ENCODE data around the gene SRGAP3.

Gene SRGAP3

GRCh38 chr3:8974458-8974857, 275.0 kb downstream of the SRGAP3 start:
- DNase-seq (ENCODE audit: low spot score) (no peak), FAIRE-seq (no peak)

DNA sequence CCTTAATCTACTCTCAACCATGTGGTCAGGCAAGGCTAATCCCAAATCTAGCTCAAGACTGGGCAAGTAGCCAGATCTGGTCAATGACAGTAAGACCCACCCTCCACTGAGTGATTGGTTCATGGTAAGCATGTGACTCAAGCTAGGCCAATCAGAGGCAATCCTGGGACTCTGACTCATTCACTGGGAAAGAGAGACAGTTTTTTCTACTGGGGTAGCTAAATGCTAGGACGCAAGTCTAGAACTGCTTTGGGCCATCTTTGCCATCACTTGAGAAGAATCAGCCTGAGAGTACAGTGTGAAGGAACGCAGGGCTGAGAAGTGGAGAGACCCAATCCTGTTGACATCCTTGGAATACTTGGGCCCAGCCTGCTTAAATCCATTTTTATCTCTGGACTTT, 276.8 kb downstream of the SRGAP3 start:
- no peak for DNase-seq (ENCODE audit: low spot score)
- FAIRE-seq: no peak

DNA sequence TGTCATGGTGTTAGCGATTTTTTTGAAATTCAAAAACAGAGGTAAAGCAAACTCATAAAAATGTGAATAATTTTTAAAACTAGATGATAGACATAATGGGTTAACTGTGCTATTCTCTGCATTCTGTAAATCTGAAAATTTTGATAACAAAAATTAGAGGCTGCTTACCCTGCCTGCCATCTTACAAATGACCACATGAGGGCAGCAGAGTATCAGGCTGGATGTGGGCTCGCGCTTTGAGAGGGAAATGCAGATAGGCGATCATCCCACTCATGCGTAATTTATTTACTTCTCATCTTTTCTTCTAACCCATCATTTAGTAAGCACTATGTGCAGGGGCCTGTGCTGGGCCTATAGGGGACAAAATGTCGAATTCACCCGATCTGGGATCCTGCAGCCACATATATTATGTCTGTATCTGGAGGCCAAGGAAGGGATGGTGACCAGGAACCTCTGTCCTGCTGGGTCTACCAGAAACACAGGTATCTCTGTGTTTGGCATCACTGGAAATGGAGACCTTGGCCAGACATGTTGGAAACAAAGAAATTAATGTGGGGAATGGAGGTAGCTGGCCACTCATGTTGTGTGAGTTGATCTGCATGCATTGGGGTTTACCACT, 278.4 kb downstream of the SRGAP3 start:
- DNase-seq (ENCODE audit: low spot score): peak; percentile 30
- no peak for FAIRE-seq

DNA sequence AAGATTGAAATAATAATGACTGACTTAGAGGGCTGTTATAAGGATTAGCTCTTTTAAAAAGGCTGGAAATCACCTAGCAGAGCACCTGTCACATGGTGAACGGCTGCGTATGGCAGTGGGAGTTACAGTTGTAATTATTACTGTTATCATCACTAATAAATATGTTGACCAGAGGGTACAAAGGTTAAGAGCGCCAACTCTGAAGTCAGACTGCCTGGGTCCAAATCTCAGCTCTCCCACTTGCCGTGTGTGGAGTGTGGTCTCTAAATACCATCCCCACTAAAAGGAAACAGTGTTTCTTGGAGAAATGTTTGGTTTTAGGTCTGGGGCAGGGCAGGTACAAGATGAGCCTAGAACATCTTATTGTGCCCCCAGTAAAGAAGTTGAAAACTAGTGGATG, 280.2 kb downstream of the SRGAP3 start:
- DNase-seq (ENCODE audit: low spot score) (no peak), FAIRE-seq (no peak)

DNA sequence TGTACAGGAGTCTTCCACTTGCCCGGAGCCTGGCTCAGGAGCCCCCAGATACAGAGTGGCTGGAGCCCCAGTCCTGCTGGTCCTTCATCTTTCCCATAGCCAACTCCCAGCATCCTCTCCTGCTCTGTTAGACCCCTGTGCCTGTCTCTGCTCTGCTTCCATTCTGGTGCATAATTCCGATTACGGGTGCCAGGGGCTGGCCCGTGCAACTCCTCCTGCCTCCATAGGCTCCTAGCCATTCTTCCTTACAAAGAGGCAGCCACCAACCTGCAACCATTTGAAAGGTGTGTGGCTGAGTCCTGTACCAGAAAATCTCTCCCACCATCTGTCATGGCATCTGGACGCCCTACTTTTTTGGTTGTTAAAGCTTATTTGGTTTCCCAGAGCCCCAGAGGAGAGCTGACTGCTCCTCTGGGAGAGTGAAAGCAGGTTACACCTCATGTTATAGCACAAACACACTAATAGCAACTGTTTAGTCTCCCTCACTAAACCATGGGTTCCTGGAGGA, 281.0 kb downstream of the SRGAP3 start:
- FAIRE-seq (no peak), DNase-seq (ENCODE audit: low spot score) (no peak)

- no peak for DNase-seq (ENCODE audit: low spot score)
- FAIRE-seq: no peak
Observed at GRCh38 chr3:8967553-8967952, 281.9 kb downstream of the SRGAP3 start.

GRCh38 chr3:8966820-8967348, 282.6 kb downstream of the SRGAP3 start:
- DNase-seq (ENCODE audit: low spot score) (no peak), FAIRE-seq (no peak)

DNA sequence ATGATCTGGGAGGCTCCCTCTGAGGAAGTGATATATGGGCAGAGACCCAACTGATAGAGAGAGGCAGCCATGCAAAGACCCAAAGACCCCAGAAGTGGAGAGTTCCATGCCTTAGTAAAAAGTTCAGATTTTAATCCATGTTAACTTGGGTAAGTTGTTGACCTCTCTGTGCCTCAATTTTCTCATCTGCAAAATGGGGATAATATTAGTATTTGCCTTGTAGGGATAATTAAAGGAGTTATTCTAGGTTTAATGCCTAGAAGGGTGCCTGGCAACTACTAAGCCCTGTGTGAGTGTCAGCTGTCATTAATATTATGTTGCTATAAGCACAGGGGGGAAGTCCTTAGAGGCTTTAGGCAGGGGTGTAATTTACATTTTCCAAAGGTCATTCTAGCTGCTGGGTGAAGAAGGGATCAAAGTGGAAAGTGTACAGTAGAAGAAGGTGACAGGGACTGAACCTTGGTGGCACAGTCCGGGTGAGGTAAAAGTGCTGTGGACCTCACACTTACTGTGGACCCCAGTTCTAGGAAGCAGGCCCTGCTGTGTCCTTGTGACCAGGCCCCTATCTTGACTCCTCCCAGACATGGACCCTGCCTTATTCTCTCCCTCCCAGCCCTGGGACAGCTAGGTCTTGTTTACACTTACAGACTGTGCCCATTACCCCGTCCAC, 283.2 kb downstream of the SRGAP3 start:
- FAIRE-seq (no peak), DNase-seq (ENCODE audit: low spot score) (no peak)

- peak; percentile 30 for FAIRE-seq
Observed at GRCh38 chr3:8964436-8965370, 284.7 kb downstream of the SRGAP3 start.

DNA sequence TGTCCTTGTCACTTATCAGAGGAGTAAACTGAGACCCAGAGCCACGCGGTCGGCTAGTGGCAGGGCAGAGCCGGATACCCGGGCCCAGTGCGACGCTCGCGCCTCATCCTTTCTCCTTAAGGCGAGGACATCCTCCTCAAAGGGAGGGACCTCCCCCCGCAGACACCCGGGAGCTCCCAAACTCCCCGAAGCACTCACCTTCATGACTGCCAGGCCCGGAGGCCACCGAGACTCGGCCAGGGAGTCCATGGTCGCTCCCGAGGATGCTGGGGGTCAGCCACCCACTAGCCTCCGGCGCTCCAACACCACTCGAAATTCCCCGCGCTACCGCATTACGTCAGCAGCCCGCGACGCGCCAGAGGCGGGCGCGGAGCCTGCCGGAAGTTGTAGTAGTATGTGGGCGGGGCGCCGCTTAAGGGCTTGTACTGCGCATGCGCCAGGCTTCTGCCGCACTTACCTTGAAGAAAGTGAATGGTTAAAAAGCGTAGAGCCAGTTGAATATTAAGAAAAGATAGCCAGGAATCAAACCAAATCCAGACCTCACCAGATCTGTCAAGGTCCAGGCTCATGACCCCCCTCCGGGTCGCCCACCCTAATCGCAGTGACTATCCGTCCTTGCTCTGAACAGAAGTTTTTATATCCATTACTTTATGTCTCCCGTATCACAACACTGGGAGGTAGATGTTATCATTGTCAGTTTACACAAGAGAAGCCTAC, 286.2 kb downstream of the SRGAP3 start, which contains the start of gene RAD18:
RAD18 (minus strand) TSS at position 336 of the 717 bp plus-strand sequence; CDS start at position 249, 87 bp downstream.
- FAIRE-seq: no peak

More at GRCh38 chr3:8964436-8965370, 284.7 kb downstream of the SRGAP3 start:
- peak; percentile 73 for DNase-seq (ENCODE audit: low spot score)

DNA sequence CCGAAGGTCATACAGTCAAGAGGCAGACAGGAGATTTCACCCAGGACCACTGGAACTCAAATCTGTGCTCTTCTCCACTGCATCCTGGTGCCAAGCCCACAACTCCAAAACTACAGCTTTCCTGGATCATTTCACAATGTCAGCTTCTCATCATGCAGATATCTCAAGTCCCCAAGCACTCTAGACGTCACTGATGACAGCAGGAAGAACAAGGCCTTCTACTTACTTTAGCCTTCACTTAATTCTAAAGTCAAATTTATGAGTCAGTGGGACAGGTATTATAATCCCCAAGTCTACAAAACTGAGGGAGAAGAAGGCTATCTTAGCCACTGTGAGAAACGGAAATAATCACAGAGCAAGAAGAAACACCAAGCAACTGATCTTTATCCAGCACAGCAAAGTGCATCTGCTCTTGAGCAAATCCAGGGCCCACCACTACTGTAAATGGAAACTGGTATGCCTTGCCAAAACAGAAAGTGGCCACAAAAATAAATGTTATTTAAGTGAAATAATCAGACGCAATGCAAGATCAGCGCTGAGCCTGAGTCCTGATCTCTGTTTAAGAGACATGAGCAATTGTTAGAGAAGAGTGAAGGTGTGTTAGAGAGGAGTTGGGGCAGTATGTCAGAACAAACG, 287.1 kb downstream of the SRGAP3 start:
- FAIRE-seq (no peak), DNase-seq (ENCODE audit: low spot score) (no peak)

More for the DNA sequence above, 286.2 kb downstream of the SRGAP3 start, which contains the start of gene RAD18:
- peak; percentile 84 for DNase-seq (ENCODE audit: low spot score)

- no peak for FAIRE-seq
Observed at GRCh38 chr3:8959668-8960067, 289.8 kb downstream of the SRGAP3 start.

GRCh38 chr3:8954938-8955763, 294.3 kb downstream of the SRGAP3 start:
- FAIRE-seq (no peak), DNase-seq (ENCODE audit: low spot score) (no peak)

More at GRCh38 chr3:8959668-8960067, 289.8 kb downstream of the SRGAP3 start:
- no peak for DNase-seq (ENCODE audit: low spot score)

- FAIRE-seq: no peak
- DNase-seq (ENCODE audit: low spot score): no peak
Observed at GRCh38 chr3:8953313-8953712, 296.1 kb downstream of the SRGAP3 start.

DNA sequence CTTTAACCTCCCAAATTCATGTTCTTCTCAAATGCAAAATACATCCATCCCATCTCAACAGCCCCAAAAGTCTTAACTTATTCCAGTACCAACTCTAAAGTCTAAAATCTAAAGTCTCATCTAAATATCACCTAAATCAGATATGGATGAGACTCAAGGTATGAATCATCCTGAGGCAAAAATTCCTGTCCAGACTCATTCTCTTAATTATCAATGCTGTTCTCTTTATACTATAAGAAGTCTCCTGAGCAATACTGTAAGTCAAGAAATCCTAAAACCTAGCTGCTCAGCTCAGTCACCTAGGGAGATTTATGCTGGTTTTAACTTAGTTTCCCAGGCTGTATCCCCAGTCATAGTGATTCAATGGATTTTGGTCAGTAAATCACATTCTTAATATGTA, 297.3 kb downstream of the SRGAP3 start:
- FAIRE-seq (no peak), DNase-seq (ENCODE audit: low spot score) (no peak)

GRCh38 chr3:8945890-8946600, 303.4 kb downstream of the SRGAP3 start:
- DNase-seq (ENCODE audit: low spot score): no peak
- FAIRE-seq: no peak

DNA sequence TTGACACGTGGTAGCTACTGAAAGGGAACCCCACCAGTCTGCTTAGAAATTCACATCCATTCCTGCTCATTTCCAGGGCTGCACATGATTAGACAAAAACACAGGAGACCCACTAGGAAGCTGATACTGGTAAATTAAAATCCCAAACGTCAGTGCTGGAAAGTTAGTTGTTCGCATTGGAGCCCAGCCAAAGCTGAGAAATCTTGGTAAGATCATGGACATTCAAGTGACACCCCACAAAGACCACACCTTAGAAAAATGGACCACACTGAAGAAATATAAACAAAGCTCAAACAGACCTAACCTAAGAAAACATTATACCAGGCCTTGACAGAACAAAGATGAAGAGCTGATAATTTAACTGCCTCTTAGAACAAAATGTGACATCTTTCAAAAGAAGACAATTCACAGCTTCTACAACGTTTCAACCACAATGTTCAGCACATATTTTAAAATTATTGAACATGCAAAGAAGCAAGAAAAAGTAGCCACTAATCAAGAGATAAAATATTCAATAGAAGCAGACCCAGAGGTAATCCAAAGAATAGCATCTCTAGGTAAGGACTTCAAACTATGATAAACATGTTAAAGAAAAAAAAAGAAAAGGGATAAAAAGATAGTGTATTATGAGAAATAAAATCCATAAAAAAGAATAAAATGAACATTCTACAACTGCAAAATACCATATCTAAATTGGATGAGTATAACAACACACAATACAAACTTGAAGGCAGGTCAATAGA, 306.5 kb downstream of the SRGAP3 start:
- no peak for DNase-seq (ENCODE audit: low spot score)
- FAIRE-seq: no peak

- DNase-seq (ENCODE audit: low spot score): no peak
- FAIRE-seq: no peak
Observed at GRCh38 chr3:8942115-8942514, 307.3 kb downstream of the SRGAP3 start.
